ENCODE measurements around the gene KIF6. TPM values are rescaled to one million over a fixed set of nuclear protein-coding genes. Genes with fewer than 3 reads are reported as not detected.

KIF6 gene
- total and polyA plus RNA-seq, 7 experiments from 2014 or later: 0.75 TPM; not detected in 6

DNA sequence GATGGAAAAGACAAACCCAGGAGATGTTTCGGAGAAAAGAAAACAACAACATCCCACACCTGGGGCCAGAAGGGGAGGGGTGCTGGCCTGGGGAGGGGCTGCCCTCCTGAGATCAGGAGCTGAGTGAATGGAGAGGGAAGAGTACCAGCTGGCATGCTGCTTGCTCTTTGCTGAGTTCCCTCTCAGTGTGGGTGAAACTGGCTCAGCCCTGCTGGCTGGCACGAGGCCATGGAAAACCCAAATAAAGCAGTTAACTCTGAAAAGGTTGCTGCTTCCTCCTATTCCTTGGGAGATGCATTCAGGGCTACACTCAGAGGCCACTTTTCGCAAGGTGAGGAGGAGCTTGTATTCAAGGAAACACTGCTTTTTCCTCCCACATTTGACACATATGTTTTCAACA, 394.7 kb downstream of the KIF6 start:
- Mint-ChIP-seq H3K4me3 (no peak overlapping the region), H3K27ac (no peak overlapping the region), H3K27me3 (peaks cover 13 to 41% (median 29%) of the 10 kb centered on the region in 5 donors), H3K4me1 (peaks cover 0 to 9% (median 0%) of the 10 kb centered on the region in 7 donors), H3K9me3 (no peaks in the 10 kb centered on the region), H3K36me3 (no peaks in the 10 kb centered on the region)
- DNase-seq (no peak), ATAC-seq (no peak)
- Histone ChIP-seq H3K4me1 (ENCODE audit: control insufficient read depth in 2 of 2, insufficient read depth in 2 of 2, low read length in 2 of 2) (no peaks in the 10 kb centered on the region), H3K27ac (ENCODE audit: low read depth, low read length) (no peak overlapping the region), H3K9me3 (ENCODE audit: control insufficient read depth in 2 of 3, low read length in 3 of 3) (no peaks in the 10 kb centered on the region), H3K27me3 (ENCODE audit: control insufficient read depth in 2 of 2, insufficient read depth in 2 of 2, low read length in 2 of 2) (no peaks in the 10 kb centered on the region), H3K4me3 (ENCODE audit: low read length) (no peak overlapping the region), H3K36me3 (ENCODE audit: control insufficient read depth in 2 of 3, insufficient read depth in 3 of 3, low read length in 3 of 3) (no peaks in the 10 kb centered on the region)
- POLR2A ChIA-PET: no interaction called here
- intact Hi-C loops (cut with micrococcal nuclease): no loop called here
- CTCF ChIA-PET: interaction anchor here (0.7 kb wide), 1 partner anchor 333 kb away, joined by 7 read pairs; no protein-coding TSS in a partner anchor

- Histone ChIP-seq H3K27me3 (ENCODE audit: control insufficient read depth in 2 of 2, insufficient read depth in 2 of 2, low read length in 2 of 2) (no peaks in the 10 kb centered on the region), H3K36me3 (ENCODE audit: control insufficient read depth in 2 of 3, insufficient read depth in 3 of 3, low read length in 3 of 3) (no peaks in the 10 kb centered on the region), H3K4me1 (ENCODE audit: control insufficient read depth in 2 of 2, insufficient read depth in 2 of 2, low read length in 2 of 2) (no peaks in the 10 kb centered on the region), H3K9me3 (ENCODE audit: control insufficient read depth in 2 of 3, low read length in 3 of 3) (no peaks in the 10 kb centered on the region), H3K4me3 (ENCODE audit: low read length) (no peak overlapping the region), H3K27ac (ENCODE audit: low read depth, low read length) (no peak overlapping the region)
- no peaks in the 10 kb centered on the region for H3K36me3 Mint-ChIP-seq
- H3K4me1 Mint-ChIP-seq: peaks cover 0 to 9% (median 0%) of the 10 kb centered on the region in 7 donors
- intact Hi-C loops (cut with micrococcal nuclease): no loop called here
- ATAC-seq: peak; percentile 81
- H3K27me3 Mint-ChIP-seq: peaks cover 13 to 46% (median 28%) of the 10 kb centered on the region in 5 donors
- DNase-seq: no peak
- H3K27ac Mint-ChIP-seq: no peak overlapping the region
- POLR2A ChIA-PET: no interaction called here
- H3K9me3 Mint-ChIP-seq: no peaks in the 10 kb centered on the region
- no peak overlapping the region for H3K4me3 Mint-ChIP-seq
- CTCF ChIA-PET: no interaction called here
Observed at GRCh38 chr6:39330057-39330456, 395.2 kb downstream of the KIF6 start.

- Mint-ChIP-seq H3K9me3 (no peaks in the 10 kb centered on the region), H3K27me3 (peaks cover 10 to 42% (median 23%) of the 10 kb centered on the region in 5 donors), H3K4me3 (no peak overlapping the region), H3K36me3 (no peaks in the 10 kb centered on the region), H3K4me1 (peaks cover 0 to 9% (median 0%) of the 10 kb centered on the region in 7 donors), H3K27ac (no peak overlapping the region)
- Histone ChIP-seq H3K9me3 (ENCODE audit: control insufficient read depth in 2 of 3, low read length in 3 of 3) (no peaks in the 10 kb centered on the region), H3K4me3 (ENCODE audit: low read length) (no peak overlapping the region), H3K4me1 (ENCODE audit: control insufficient read depth in 2 of 2, insufficient read depth in 2 of 2, low read length in 2 of 2) (no peaks in the 10 kb centered on the region), H3K36me3 (ENCODE audit: control insufficient read depth in 2 of 3, insufficient read depth in 3 of 3, low read length in 3 of 3) (no peaks in the 10 kb centered on the region), H3K27ac (ENCODE audit: low read depth, low read length) (no peak overlapping the region), H3K27me3 (ENCODE audit: control insufficient read depth in 2 of 2, insufficient read depth in 2 of 2, low read length in 2 of 2) (no peaks in the 10 kb centered on the region)
- POLR2A ChIA-PET: no interaction called here
- DNase-seq (no peak), ATAC-seq (no peak)
- CTCF ChIA-PET: no interaction called here
- intact Hi-C loops (cut with micrococcal nuclease): no loop called here
Observed at GRCh38 chr6:39328066-39328465, 397.1 kb downstream of the KIF6 start.

DNA sequence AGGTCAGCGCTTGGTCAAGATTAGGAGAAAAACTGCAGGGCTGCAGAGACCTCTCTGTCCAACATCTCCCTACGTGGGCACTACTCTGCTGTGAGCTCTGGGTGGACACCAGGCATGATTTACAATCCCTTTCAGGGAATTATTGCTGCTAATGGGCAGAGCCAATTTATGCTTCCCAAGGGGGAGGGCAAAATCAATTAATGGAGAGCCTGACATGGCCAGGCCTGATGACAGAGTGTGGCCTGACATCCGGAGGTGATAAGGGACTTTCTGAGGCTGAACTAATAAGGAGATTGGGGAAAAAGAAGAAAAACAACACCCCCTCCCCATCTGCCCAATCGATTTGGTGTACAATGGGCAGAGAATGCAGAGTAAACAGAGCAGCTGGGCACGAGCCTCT, 397.7 kb downstream of the KIF6 start:
- Histone ChIP-seq H3K4me3 (ENCODE audit: low read length) (no peak overlapping the region), H3K9me3 (ENCODE audit: control insufficient read depth in 2 of 3, low read length in 3 of 3) (no peaks in the 10 kb centered on the region), H3K27ac (ENCODE audit: low read depth, low read length) (no peak overlapping the region), H3K4me1 (ENCODE audit: control insufficient read depth in 2 of 2, insufficient read depth in 2 of 2, low read length in 2 of 2) (no peaks in the 10 kb centered on the region), H3K36me3 (ENCODE audit: control insufficient read depth in 2 of 3, insufficient read depth in 3 of 3, low read length in 3 of 3) (no peaks in the 10 kb centered on the region), H3K27me3 (ENCODE audit: control insufficient read depth in 2 of 2, insufficient read depth in 2 of 2, low read length in 2 of 2) (no peaks in the 10 kb centered on the region)
- intact Hi-C loops (cut with micrococcal nuclease): no loop called here
- ATAC-seq (no peak), DNase-seq (no peak)
- ChIA-PET CTCF (no interaction called here), POLR2A (no interaction called here)
- peaks cover 5 to 38% (median 20%) of the 10 kb centered on the region in 5 donors for H3K27me3 Mint-ChIP-seq
- no peak overlapping the region for H3K27ac Mint-ChIP-seq
- peaks cover 0 to 9% (median 0%) of the 10 kb centered on the region in 7 donors for H3K4me1 Mint-ChIP-seq
- no peaks in the 10 kb centered on the region for H3K36me3 Mint-ChIP-seq
- no peak overlapping the region for H3K4me3 Mint-ChIP-seq
- no peaks in the 10 kb centered on the region for H3K9me3 Mint-ChIP-seq

DNA sequence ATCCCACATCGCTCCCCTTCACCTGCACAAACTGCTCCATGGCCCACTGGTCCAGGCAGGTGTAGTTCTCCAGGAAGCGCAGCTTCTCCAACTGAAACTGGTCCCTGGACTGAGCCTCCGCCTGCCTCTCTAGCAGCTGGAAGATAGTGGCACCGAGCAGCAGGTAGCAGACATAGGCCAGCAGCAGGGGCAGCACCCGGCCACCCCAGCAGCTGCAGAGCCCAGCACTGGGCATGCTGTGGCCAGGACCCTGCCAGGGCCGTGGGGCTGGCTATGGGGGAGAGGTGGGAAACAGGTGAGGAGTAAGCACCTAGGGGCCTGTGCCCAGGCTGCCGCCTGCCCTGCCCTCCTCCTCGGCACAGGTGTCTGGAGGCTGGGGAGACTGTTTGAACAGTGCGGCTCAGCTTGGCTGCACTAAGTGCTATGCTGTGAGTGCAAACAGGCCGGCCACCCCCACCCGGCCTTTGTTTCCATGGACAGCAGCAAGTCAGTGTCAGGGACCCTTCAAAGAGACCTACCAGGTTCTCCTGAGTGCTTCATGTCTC, 402.8 kb downstream of the KIF6 start, which contains the start of gene KCNK16:
Gene KCNK16 (minus strand): TSS at position 397 of the 545 bp plus-strand sequence. CDS start 162 bp downstream, at position 235.
- ATAC-seq (no peak), DNase-seq (no peak)
- H3K9me3 ChIP-seq (ENCODE audit: control insufficient read depth in 2 of 3, low read length in 3 of 3): no peaks in the 10 kb centered on the region
- Mint-ChIP-seq H3K4me3 (no peak within 1 kb of the TSS), H3K4me1 (peaks cover 0 to 5% (median 0%) of the 10 kb centered on the region in 7 donors), H3K27me3 (peaks cover 0 to 26% (median 15%) of the 10 kb centered on the region in 5 donors), H3K27ac (no peak within 1 kb of the TSS), H3K36me3 (no peaks in the 10 kb centered on the region), H3K9me3 (no peaks in the 10 kb centered on the region)
- H3K27me3 ChIP-seq (ENCODE audit: control insufficient read depth in 2 of 2, insufficient read depth in 2 of 2, low read length in 2 of 2): no peaks in the 10 kb centered on the region
- no peaks in the 10 kb centered on the region for H3K36me3 ChIP-seq (ENCODE audit: control insufficient read depth in 2 of 3, insufficient read depth in 3 of 3, low read length in 3 of 3)
- H3K4me1 ChIP-seq (ENCODE audit: control insufficient read depth in 2 of 2, insufficient read depth in 2 of 2, low read length in 2 of 2): no peaks in the 10 kb centered on the region
- intact Hi-C loops (cut with micrococcal nuclease): no loop called here
- ChIA-PET CTCF (no interaction called here), POLR2A (no interaction called here)
- H3K27ac ChIP-seq (ENCODE audit: low read depth, low read length): no peak within 1 kb of the TSS
- no peak within 1 kb of the TSS for H3K4me3 ChIP-seq (ENCODE audit: low read length)

DNA sequence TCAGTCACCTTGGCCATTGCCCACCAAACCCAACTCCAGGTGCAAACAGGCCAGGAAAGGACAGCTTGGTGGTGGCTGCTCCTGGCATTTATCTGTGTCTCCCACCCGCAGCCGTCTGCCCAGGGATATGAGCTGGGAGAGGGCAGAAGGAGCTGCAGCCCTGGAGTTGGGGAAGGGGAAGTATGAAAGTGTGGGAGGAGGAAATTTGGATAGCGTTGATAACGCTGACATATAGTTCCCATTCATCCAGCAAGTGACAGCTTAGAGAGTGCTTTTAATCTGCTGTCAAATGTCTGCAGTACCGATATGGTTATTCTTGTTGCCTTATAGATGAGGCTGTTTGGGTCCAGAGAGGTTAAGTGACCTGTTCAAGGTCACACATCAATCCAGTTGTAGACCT, 403.4 kb downstream of the KIF6 start:
- no peak for ATAC-seq

GRCh38 chr6:39320363-39320984, 404.7 kb downstream of the KIF6 start:
- Mint-ChIP-seq H3K4me3 (no peak overlapping the region), H3K4me1 (peaks cover 0 to 2% (median 0%) of the 10 kb centered on the region in 7 donors), H3K36me3 (no peaks in the 10 kb centered on the region), H3K9me3 (no peaks in the 10 kb centered on the region), H3K27ac (no peak overlapping the region), H3K27me3 (peaks cover 0 to 29% (median 21%) of the 10 kb centered on the region in 5 donors)
- ATAC-seq (no peak), DNase-seq (no peak)
- no peaks in the 10 kb centered on the region for H3K36me3 ChIP-seq (ENCODE audit: control insufficient read depth in 2 of 3, insufficient read depth in 3 of 3, low read length in 3 of 3)
- CTCF ChIA-PET: interaction anchor here (1.5 kb wide), 1 partner anchor 18 kb away, joined by 4 read pairs; no protein-coding TSS in a partner anchor
- H3K4me1 ChIP-seq (ENCODE audit: control insufficient read depth in 2 of 2, insufficient read depth in 2 of 2, low read length in 2 of 2): no peaks in the 10 kb centered on the region
- H3K27me3 ChIP-seq (ENCODE audit: control insufficient read depth in 2 of 2, insufficient read depth in 2 of 2, low read length in 2 of 2): no peaks in the 10 kb centered on the region
- H3K27ac ChIP-seq (ENCODE audit: low read depth, low read length): no peak overlapping the region
- no peaks in the 10 kb centered on the region for H3K9me3 ChIP-seq (ENCODE audit: control insufficient read depth in 2 of 3, low read length in 3 of 3)
- no peak overlapping the region for H3K4me3 ChIP-seq (ENCODE audit: low read length)
- intact Hi-C loops (cut with micrococcal nuclease): no loop called here
- POLR2A ChIA-PET: no interaction called here

More for the DNA sequence above, 403.4 kb downstream of the KIF6 start:
- Mint-ChIP-seq H3K27ac (no peak overlapping the region), H3K36me3 (no peaks in the 10 kb centered on the region), H3K4me1 (peaks cover 0 to 4% (median 0%) of the 10 kb centered on the region in 7 donors), H3K9me3 (no peaks in the 10 kb centered on the region), H3K4me3 (no peak overlapping the region), H3K27me3 (peaks cover 0 to 27% (median 19%) of the 10 kb centered on the region in 5 donors)
- ChIA-PET CTCF (interaction anchor here (1.5 kb wide), 1 partner anchor 19 kb away, joined by 4 read pairs; no protein-coding TSS in a partner anchor), POLR2A (no interaction called here)
- Histone ChIP-seq H3K4me3 (ENCODE audit: low read length) (no peak overlapping the region), H3K9me3 (ENCODE audit: control insufficient read depth in 2 of 3, low read length in 3 of 3) (no peaks in the 10 kb centered on the region), H3K27me3 (ENCODE audit: control insufficient read depth in 2 of 2, insufficient read depth in 2 of 2, low read length in 2 of 2) (no peaks in the 10 kb centered on the region), H3K36me3 (ENCODE audit: control insufficient read depth in 2 of 3, insufficient read depth in 3 of 3, low read length in 3 of 3) (no peaks in the 10 kb centered on the region), H3K4me1 (ENCODE audit: control insufficient read depth in 2 of 2, insufficient read depth in 2 of 2, low read length in 2 of 2) (no peaks in the 10 kb centered on the region), H3K27ac (ENCODE audit: low read depth, low read length) (no peak overlapping the region)
- intact Hi-C loops (cut with micrococcal nuclease): no loop called here
- no peak for DNase-seq

Measured in naive thymus-derived CD4-positive, alpha-beta T cell (primary cell).